GM12892 (cell line): ENCODE measurements around the gene MLXIPL.

Source experiments
- POLR2A ChIP-seq: IDR thresholded peaks from 2 replicates; pipeline ENCODE4 v1.6.1; 2011; ENCODE audit warnings: low read depth, low read length, control low read depth
- POLR2AphosphoS5 ChIP-seq: IDR thresholded peaks from 2 replicates; pipeline ENCODE4 v1.6.1; 2011; ENCODE audit warnings: low read depth, low read length, control low read depth
- TAF1 ChIP-seq: IDR thresholded peaks from 2 replicates; pipeline ENCODE4 v1.6.1; 2011; ENCODE audit warnings: low read depth, mild to moderate bottlenecking, control low read depth, low read length, borderline replicate concordance

- no peak for TF ChIP-seq POLR2AphosphoS5
- no peak for TF ChIP-seq POLR2A
- TF ChIP-seq TAF1, result no peak
These were observed 21.4 kb upstream of the MLXIPL start for GRCh38 chr7:73645643-73646174.
